HG02642 (cell line): ENCODE data around the gene ARHGAP9.

Source experiments
- ATAC-seq: cut with Tn5 transposase; IDR thresholded peaks from one replicate; pipeline ENCODE4 v1.9.1; 2021; ENCODE audit warnings: mild to moderate bottlenecking; ENCODE audit not compliant: unreplicated experiment, poor library complexity

ARHGAP9 gene

GRCh38 chr12:57475271-57476161 is 4.2 kb downstream of the ARHGAP9 start:
- ATAC-seq, result no peak

DNA sequence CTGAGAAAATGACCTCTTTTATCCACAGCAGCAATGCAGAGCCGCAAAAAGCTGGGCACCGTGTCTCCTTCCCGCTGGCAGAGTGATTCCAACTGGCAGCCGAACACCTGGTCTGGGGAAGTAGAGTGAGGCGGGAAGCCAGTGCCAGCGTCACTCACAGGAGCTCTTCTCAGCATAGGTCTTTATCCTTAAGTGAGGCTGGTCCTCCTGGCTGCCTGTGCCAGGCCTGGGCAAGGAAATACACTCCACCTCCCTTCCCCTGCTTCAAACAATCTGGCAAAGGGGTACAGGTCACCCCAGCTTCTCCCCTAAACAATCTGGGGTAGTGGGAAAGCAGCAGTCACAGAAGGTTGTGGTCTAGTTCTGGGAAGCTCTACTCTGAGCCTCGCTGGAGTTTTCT is 4.8 kb downstream of the ARHGAP9 start:
- ATAC-seq, result no peak

DNA sequence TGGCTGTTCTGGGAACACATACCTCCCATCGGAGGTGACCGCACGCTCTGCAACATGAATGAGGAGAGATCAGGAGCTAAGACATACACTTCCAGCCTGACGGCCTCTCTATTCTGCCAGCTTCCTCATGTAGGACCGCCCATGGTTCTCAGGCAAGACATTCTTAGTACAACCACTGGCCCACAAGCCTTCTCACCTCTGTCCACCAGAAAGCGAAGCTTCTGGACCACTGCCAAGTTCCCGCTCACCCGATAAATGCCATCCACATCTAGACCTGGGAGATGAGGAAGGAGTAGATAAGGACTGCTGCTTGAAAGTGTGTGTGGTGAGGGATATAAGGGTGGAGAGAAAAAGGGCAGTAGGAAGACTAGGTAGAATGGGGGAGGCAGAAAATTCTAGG is 5.2 kb downstream of the ARHGAP9 start:
- no peak for ATAC-seq

DNA sequence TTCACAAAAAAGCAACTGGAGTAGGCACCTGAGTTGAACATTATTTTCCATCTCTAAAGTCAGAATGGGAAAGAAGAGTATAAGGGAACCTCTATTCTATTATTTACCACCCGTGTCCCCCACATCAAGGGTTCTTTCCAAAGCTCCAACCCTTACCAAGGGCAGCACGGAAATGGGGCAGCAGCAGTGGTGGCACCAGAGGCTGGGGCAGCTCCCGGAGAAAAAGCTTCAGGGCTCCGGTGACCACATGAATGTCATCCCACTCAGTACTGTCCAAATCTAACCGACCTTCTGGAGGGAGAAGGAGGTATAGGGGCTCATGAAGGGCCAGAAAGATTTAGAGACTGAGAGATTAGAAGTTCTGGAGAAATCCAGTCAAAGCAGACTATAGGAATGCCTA is 5.8 kb downstream of the ARHGAP9 start:
- ATAC-seq, result no peak

DNA sequence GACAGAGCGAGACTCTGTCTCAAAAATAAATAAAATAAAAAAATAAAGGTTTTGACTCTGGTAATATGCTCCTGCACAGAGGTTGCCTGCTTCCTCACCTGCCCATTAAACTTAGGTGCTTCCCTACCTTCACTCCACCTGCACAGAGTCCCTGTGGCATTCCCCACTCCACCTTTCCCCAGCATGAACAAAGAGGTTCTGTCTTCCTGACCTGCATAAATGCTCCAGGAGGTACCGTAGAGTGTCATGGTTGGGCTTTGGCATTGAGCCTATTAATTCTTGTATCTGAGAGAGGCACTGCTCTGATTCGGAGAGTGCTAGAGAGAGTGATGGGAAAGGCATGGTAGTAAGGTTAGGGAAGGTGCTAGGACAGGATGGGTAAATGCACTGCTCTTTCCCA is 6.3 kb downstream of the ARHGAP9 start:
- ATAC-seq, result no peak

DNA sequence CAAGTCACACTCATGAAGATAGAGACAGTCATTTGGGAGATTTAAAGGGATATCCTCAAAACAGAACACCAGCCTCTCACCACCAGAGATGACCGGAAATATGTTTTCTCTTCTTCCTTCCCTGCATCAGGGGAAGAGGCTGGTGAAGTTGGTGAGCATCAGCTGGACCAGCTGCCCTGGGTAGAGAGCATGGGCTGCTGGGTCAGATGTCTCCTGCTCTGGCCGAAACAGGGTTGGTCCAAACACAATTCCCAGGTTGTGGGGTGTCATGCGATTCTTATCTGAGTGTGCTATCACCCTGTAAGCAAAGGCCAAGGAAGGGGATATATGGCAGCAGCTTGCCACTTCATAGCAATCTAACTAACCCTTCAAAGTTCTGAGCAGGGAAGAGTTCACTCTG is 7.3 kb downstream of the ARHGAP9 start:
- no peak for ATAC-seq

GRCh38 chr12:57471661-57472060 is 8.0 kb downstream of the ARHGAP9 start:
- ATAC-seq, result no peak

- no peak for ATAC-seq
Observed at GRCh38 chr12:57470970-57471656, 8.6 kb downstream of the ARHGAP9 start.

- ATAC-seq, result no peak
Observed at GRCh38 chr12:57470286-57470969, 9.2 kb downstream of the ARHGAP9 start.

- no peak for ATAC-seq
Observed at GRCh38 chr12:57469296-57470164, 10.1 kb downstream of the ARHGAP9 start.

DNA sequence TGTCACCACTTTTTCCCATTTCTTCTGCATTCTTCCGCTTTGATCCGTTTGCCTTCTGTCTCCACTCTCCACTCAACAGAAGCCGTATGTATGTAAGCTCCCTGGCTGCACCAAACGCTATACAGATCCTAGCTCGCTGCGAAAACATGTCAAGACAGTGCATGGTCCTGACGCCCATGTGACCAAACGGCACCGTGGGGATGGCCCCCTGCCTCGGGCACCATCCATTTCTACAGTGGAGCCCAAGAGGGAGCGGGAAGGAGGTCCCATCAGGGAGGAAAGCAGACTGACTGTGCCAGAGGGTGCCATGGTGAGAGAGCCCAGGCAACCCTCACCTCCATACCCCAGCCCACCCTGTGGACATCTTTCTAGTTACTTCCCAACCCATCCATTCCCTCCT is 11.8 kb downstream of the ARHGAP9 start:
- ATAC-seq, result no peak

DNA sequence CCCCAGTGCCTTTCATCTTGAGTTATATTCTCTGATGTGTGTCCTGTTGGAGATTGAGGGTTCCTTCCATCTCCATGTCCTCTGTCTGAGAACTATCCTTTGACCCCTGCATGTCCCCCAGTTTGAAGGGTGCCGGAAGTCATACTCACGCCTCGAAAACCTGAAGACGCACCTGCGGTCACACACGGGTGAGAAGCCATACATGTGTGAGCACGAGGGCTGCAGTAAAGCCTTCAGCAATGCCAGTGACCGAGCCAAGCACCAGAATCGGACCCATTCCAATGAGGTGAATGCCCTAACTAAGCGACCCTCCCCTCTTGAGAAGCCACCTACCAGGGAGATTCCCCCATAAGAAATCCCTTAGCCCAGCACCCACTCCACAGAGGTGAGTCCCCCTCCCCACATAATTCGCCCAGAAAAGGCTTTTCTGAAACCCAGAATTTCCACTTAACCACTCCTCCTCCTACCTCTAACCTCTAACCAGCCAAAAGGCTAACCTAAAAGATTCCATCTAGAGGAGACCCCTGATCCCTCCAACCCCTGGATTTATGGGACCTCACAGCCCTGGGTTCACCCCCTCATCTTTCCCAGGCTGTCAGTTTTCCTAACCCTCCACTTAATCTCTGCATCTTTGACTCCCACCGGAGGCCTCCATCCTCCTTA is 12.3 kb downstream of the ARHGAP9 start:
- no peak for ATAC-seq

DNA sequence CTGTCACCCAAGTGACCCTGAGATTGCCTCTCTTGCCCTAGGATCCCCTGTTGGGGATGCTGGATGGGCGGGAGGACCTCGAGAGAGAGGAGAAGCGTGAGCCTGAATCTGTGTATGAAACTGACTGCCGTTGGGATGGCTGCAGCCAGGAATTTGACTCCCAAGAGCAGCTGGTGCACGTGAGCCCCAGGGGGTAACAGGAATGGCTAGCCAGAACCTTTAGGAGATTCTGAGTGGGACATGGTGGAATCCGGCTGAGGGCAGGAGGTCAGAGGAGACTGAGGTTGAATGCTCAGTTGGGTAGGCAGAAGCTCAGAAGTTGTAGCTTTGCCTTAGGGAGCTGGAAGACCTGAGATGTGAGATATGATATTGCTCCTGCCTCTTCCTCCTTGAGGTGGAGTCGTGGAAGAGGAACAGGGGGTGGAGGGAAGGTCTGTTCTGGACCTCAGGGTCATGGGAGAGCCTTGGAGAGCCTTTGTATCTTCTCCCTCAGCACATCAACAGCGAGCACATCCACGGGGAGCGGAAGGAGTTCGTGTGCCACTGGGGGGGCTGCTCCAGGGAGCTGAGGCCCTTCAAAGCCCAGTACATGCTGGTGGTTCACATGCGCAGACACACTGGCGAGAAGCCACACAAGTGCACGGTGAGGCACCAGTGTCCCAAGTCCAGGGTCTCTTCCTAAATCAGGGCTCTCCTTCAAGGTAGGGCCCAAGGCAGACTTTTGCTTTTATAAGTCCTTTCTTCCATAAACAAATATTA is 13.7 kb downstream of the ARHGAP9 start:
- ATAC-seq, result no peak

- ATAC-seq, result no peak
Observed at GRCh38 chr12:57465030-57465746, 14.5 kb downstream of the ARHGAP9 start.

DNA sequence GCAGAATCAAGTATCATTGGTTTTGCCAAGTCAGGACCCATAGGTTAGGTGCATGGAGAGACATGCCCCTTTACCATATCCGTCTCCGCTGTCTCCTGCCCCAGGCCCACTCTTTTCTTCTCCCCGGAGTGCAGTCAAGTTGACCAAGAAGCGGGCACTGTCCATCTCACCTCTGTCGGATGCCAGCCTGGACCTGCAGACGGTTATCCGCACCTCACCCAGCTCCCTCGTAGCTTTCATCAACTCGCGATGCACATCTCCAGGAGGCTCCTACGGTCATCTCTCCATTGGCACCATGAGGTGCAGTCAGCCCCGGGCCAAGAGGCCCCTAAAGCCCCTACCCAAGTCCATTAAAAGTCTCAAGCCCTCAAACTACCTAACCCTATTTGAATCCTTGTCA is 15.1 kb downstream of the ARHGAP9 start:
- no peak for ATAC-seq

DNA sequence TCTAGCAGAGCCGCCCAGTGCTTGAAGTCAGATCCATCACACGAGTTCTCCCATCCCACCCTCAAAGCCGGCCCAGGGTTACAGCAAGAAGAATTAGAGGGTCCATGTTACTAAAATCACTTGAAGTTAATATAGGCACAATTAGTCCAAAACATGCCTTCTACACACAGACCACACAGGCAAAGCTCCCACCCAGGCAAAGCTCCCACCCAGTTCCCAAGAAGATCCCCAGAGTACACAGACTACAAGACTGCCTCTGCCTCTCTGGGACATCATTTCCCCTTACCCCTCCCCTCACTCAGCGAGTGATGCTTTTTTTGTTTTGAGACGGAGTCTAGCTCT is 16.8 kb downstream of the ARHGAP9 start:
- no peak for ATAC-seq

GRCh38 chr12:57462251-57462911 is 17.3 kb downstream of the ARHGAP9 start:
- peak; percentile 65 for ATAC-seq

DNA sequence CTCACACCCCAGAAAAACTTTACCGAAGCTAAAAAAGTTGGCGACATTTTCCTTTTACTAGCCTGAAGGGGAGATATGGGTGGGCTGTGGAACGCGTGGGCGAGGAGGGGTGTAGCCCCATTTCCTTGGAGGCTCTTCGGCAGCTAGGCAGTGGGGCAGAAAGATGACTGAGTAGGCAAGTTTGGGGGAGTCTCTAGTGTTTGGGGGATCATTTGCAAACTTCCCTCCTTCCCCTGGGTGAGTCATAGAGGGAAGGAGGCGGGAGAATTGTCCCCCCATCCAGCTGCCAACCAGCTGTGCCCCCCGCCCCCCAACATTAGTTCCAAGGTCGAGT is 17.8 kb downstream of the ARHGAP9 start:
- no peak for ATAC-seq
